Muscle layer of duodenum (tissue), 2 donors: Measurements from ENCODE around the gene PIGH.

Source experiments
- H3K27ac ChIP-seq: one replicate; pipeline ENCODE4 v1.7.0; 2013; ENCODE audit warnings: mild to moderate bottlenecking, low read length
- H3K27me3 ChIP-seq: one replicate; pipeline ENCODE4 v1.7.0; 2013; ENCODE audit warnings: low read depth, mild to moderate bottlenecking, control low read depth, low read length
- H3K36me3 ChIP-seq, 2 donors: one replicate each; pipeline ENCODE4 v1.7.0; 2013; ENCODE audit warnings: low read length in 2 of 2, control low read depth in 1 of 2, mild to moderate bottlenecking in 1 of 2; ENCODE audit not compliant: insufficient read depth in 2 of 2, control insufficient read depth in 1 of 2
- H3K4me1 ChIP-seq, 2 donors: one replicate each; pipeline ENCODE4 v1.7.0; 2013; ENCODE audit warnings: low read length in 2 of 2, mild to moderate bottlenecking in 2 of 2, control low read depth in 1 of 2, moderate library complexity in 1 of 2; ENCODE audit not compliant: insufficient read depth in 2 of 2, control insufficient read depth in 1 of 2
- H3K4me3 ChIP-seq, 2 donors: one replicate each; pipeline ENCODE4 v1.7.0; 2013; ENCODE audit warnings: low read length in 2 of 2, low read depth in 1 of 2, mild to moderate bottlenecking in 1 of 2
- H3K9me3 ChIP-seq, 2 donors: one replicate each; pipeline ENCODE4 v1.7.0; 2013; ENCODE audit warnings: low read length in 2 of 2, control low read depth in 1 of 2, mild to moderate bottlenecking in 1 of 2; ENCODE audit not compliant: control insufficient read depth in 1 of 2
- donor health status: healthy.

PIGH gene

GRCh38 chr14:67559639-67560038 lies 40.4 kb downstream of the PIGH start:
- Histone ChIP-seq H3K4me1 (no peaks in the 10 kb centered on the region), H3K27ac (no peak overlapping the region), H3K9me3 (no peaks in the 10 kb centered on the region), H3K27me3 (no peaks in the 10 kb centered on the region), H3K4me3 (no peak overlapping the region), H3K36me3 (no peaks in the 10 kb centered on the region)

DNA sequence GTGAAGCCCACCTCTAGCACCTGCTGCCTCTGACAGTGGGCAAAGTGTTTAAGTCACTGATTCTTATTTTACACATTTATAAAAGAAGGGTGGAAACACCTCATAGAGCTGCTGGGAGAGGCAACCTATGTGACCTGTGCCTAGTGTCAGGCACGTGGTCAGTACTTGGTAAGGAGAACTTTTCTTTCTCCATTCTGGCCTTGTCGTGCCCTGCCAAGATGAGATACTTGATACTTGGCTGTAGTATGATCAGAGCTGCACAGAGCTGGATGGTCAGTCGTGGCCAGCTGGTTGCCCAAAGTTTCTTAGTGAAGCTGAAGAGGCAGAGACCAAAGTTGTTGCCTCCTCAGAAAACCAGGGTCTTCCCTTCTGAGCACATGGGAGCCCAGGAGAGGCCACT lies 42.4 kb downstream of the PIGH start:
- Histone ChIP-seq H3K4me3 (no peak overlapping the region), H3K27ac (no peak overlapping the region), H3K9me3 (no peaks in the 10 kb centered on the region), H3K27me3 (no peaks in the 10 kb centered on the region), H3K4me1 (no peaks in the 10 kb centered on the region), H3K36me3 (no peaks in the 10 kb centered on the region)

GRCh38 chr14:67557118-67557517 lies 43.0 kb downstream of the PIGH start:
- no peaks in the 10 kb centered on the region for H3K4me1 ChIP-seq
- no peak overlapping the region for H3K4me3 ChIP-seq
- no peak overlapping the region for H3K27ac ChIP-seq
- no peaks in the 10 kb centered on the region for H3K36me3 ChIP-seq
- no peaks in the 10 kb centered on the region for H3K9me3 ChIP-seq
- no peaks in the 10 kb centered on the region for H3K27me3 ChIP-seq

- no peak overlapping the region for H3K4me3 ChIP-seq
- no peaks in the 10 kb centered on the region for H3K36me3 ChIP-seq
- no peaks in the 10 kb centered on the region for H3K4me1 ChIP-seq
- H3K27ac ChIP-seq, result no peak overlapping the region
- no peaks in the 10 kb centered on the region for H3K9me3 ChIP-seq
- no peaks in the 10 kb centered on the region for H3K27me3 ChIP-seq
Measured at GRCh38 chr14:67556671-67557070, 43.4 kb downstream of the PIGH start.

- no peaks in the 10 kb centered on the region for H3K27me3 ChIP-seq
- H3K36me3 ChIP-seq, result no peaks in the 10 kb centered on the region
- H3K9me3 ChIP-seq, result no peaks in the 10 kb centered on the region
- H3K27ac ChIP-seq, result no peak overlapping the region
- H3K4me3 ChIP-seq, result no peak overlapping the region
- no peaks in the 10 kb centered on the region for H3K4me1 ChIP-seq
Measured at GRCh38 chr14:67555518-67556090, 44.5 kb downstream of the PIGH start.

DNA sequence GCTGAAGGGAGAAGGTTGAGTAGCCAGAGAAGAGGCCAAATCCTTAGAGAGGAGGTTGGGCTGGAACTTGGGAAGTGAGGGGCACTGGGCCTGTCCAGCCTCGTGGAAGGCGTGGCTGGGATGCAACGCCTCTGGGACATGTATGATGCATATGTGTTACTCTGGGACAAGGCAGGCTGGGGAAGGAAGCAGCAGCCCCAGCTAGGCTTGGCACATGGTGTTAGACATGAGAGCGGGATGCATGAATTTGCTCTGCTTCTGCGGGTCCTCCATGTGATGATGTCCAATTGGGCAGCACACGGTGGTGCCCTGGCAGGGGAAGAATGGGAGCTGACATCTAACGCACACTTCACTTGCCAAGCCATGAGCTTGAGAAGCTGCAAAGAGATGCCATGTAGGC lies 45.7 kb downstream of the PIGH start:
- no peak overlapping the region for H3K4me3 ChIP-seq
- no peaks in the 10 kb centered on the region for H3K4me1 ChIP-seq
- H3K36me3 ChIP-seq, result no peaks in the 10 kb centered on the region
- no peak overlapping the region for H3K27ac ChIP-seq
- no peaks in the 10 kb centered on the region for H3K27me3 ChIP-seq
- H3K9me3 ChIP-seq, result no peaks in the 10 kb centered on the region

- no peaks in the 10 kb centered on the region for H3K9me3 ChIP-seq
- H3K4me1 ChIP-seq, result no peaks in the 10 kb centered on the region
- no peak overlapping the region for H3K27ac ChIP-seq
- no peaks in the 10 kb centered on the region for H3K36me3 ChIP-seq
- no peaks in the 10 kb centered on the region for H3K27me3 ChIP-seq
- H3K4me3 ChIP-seq, result no peak overlapping the region
Measured at GRCh38 chr14:67553547-67553946, 46.5 kb downstream of the PIGH start.

GRCh38 chr14:67551940-67552339 lies 48.1 kb downstream of the PIGH start:
- no peaks in the 10 kb centered on the region for H3K4me1 ChIP-seq
- H3K4me3 ChIP-seq, result no peak overlapping the region
- no peaks in the 10 kb centered on the region for H3K9me3 ChIP-seq
- H3K36me3 ChIP-seq, result no peaks in the 10 kb centered on the region
- H3K27me3 ChIP-seq, result no peaks in the 10 kb centered on the region
- no peak overlapping the region for H3K27ac ChIP-seq

- Histone ChIP-seq H3K27ac (no peak overlapping the region), H3K4me1 (no peaks in the 10 kb centered on the region), H3K27me3 (no peaks in the 10 kb centered on the region), H3K4me3 (no peak overlapping the region), H3K9me3 (no peaks in the 10 kb centered on the region), H3K36me3 (no peaks in the 10 kb centered on the region)
Measured at GRCh38 chr14:67551123-67551522, 48.9 kb downstream of the PIGH start.

DNA sequence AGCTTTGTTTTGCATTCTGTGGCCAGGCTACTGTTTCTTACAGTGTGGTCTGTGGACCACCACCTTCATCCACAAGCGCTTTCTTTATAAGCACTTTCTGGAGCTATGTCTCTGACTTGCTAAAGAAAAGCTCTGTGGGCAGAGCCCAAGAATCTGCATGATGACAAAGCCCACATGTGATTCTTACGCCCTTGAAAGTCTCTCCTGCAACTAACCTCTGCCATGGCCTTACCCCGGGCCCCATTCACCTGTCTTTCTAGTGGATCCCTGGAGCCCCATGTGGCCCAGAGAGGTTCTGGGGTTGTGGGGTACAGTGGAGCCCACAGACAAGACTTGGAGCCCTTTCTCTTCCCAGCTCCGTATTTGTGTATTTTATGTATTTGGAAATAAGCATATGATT lies 50.3 kb downstream of the PIGH start:
- Histone ChIP-seq H3K4me1 (no peaks in the 10 kb centered on the region), H3K9me3 (no peaks in the 10 kb centered on the region), H3K4me3 (no peak overlapping the region), H3K27me3 (no peaks in the 10 kb centered on the region), H3K27ac (no peak overlapping the region), H3K36me3 (peaks cover 0 to 2% of the 10 kb centered on the region in 2 donors)

DNA sequence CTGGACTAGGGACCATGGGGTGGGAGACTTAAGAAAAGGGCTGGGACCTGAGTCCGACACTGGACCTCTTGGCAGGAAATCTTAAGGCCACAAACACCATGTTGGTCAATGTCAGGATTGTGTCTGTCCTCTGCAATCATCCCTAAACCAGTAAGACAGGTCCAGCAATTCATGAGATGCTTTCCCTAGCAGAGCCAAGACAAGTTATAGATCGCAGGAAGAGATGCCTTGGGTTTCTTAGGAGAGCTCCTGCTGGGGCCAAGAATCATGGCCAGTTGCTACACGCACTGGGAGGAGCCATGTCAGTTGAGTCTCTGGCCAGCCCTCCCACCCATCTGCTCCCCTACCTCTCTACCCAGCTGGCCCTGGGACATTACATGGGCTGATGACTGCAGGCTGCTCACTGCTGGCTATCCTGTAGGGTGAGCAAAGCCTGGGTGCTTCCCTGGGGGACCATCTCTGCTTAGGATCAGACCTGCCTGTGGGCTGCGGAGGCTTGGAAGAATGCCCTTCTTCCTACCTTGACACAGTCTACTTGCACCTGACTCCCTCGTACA lies 52.8 kb downstream of the PIGH start:
- Histone ChIP-seq H3K27ac (no peak overlapping the region), H3K36me3 (peaks cover 0 to 10% of the 10 kb centered on the region in 2 donors)

DNA sequence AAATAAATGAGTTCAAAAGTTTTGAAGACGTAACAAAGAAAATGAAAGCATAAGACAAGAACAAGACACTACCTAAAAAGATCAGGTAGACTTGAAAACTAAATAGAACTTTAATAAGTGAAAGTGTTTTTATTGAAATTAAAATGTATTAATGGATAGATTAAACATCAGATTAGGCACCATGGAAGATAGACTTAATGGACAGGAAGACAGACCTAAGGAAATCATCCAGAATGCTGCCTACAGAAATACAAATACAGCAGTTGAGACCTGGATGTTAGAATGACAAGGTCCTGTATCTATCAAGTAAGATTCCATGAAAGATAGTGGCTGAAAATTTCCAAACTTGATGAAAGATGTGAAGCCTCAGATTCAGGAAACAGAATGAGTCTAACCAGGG lies 55.5 kb downstream of the PIGH start:
- Histone ChIP-seq H3K9me3 (no peaks in the 10 kb centered on the region), H3K4me1 (no peaks in the 10 kb centered on the region), H3K36me3 (peaks cover 0 to 10% of the 10 kb centered on the region in 2 donors), H3K27me3 (no peaks in the 10 kb centered on the region), H3K4me3 (no peak overlapping the region), H3K27ac (no peak overlapping the region)

More for the DNA sequence above, 52.8 kb downstream of the PIGH start:
- Histone ChIP-seq H3K9me3 (no peaks in the 10 kb centered on the region), H3K27me3 (no peaks in the 10 kb centered on the region), H3K4me1 (no peaks in the 10 kb centered on the region), H3K4me3 (no peak overlapping the region)
